ENCODE measurements around the gene ACTR1B.

The ACTR1B gene

GRCh38 chr2:97656129-97656755 is 7.6 kb downstream of the ACTR1B start:
- peaks cover 58% of the 10 kb centered on the region for H3K36me3 ChIP-seq
- no peak overlapping the region for H3K27ac ChIP-seq

GRCh38 chr2:97654791-97655190 is 9.1 kb downstream of the ACTR1B start:
- H3K27ac ChIP-seq, result no peak overlapping the region
- peaks cover 71% of the 10 kb centered on the region for H3K36me3 ChIP-seq
- H3K4me3 ChIP-seq (ENCODE audit: low read depth in 1 of 2, low read length in 1 of 2), result no peak overlapping the region
- no peaks in the 10 kb centered on the region for H3K4me1 ChIP-seq (ENCODE audit: control insufficient read depth in 1 of 2, insufficient read depth in 1 of 2, low read depth in 1 of 2, low read length in 1 of 2)
- no peaks in the 10 kb centered on the region for H3K27me3 ChIP-seq
- no peaks in the 10 kb centered on the region for H3K9me3 ChIP-seq
- no peak for TF ChIP-seq CTCF (IDR thresholded peaks at IDR 0.05)

More at GRCh38 chr2:97656129-97656755, 7.6 kb downstream of the ACTR1B start:
- Histone ChIP-seq H3K9me3 (no peaks in the 10 kb centered on the region), H3K27me3 (no peaks in the 10 kb centered on the region), H3K4me3 (ENCODE audit: low read depth in 1 of 2, low read length in 1 of 2) (no peak overlapping the region), H3K4me1 (ENCODE audit: control insufficient read depth in 1 of 2, insufficient read depth in 1 of 2, low read depth in 1 of 2, low read length in 1 of 2) (no peaks in the 10 kb centered on the region)
- TF ChIP-seq CTCF (IDR thresholded peaks at IDR 0.05), result no peak

- no peak for TF ChIP-seq CTCF (IDR thresholded peaks at IDR 0.05)
- H3K27ac ChIP-seq, result no peak overlapping the region
- H3K36me3 ChIP-seq, result peaks cover 73% of the 10 kb centered on the region
- no peaks in the 10 kb centered on the region for H3K9me3 ChIP-seq
- no peaks in the 10 kb centered on the region for H3K27me3 ChIP-seq
- no peak overlapping the region for H3K4me3 ChIP-seq (ENCODE audit: low read depth in 1 of 2, low read length in 1 of 2)
- H3K4me1 ChIP-seq (ENCODE audit: control insufficient read depth in 1 of 2, insufficient read depth in 1 of 2, low read depth in 1 of 2, low read length in 1 of 2), result no peaks in the 10 kb centered on the region
These were observed 9.5 kb downstream of the ACTR1B start for GRCh38 chr2:97654309-97654708.

- peaks cover 73% of the 10 kb centered on the region for H3K36me3 ChIP-seq
- H3K4me3 ChIP-seq (ENCODE audit: low read depth in 1 of 2, low read length in 1 of 2), result no peak overlapping the region
- H3K27ac ChIP-seq, result no peak overlapping the region
These were observed 10.0 kb downstream of the ACTR1B start for GRCh38 chr2:97653874-97654273.

GRCh38 chr2:97653473-97653872 is 10.4 kb downstream of the ACTR1B start:
- H3K4me3 ChIP-seq (ENCODE audit: low read depth in 1 of 2, low read length in 1 of 2), result no peak overlapping the region
- H3K4me1 ChIP-seq (ENCODE audit: control insufficient read depth in 1 of 2, insufficient read depth in 1 of 2, low read depth in 1 of 2, low read length in 1 of 2), result no peaks in the 10 kb centered on the region
- H3K27me3 ChIP-seq, result no peaks in the 10 kb centered on the region
- H3K36me3 ChIP-seq, result peaks cover 73% of the 10 kb centered on the region
- TF ChIP-seq CTCF (IDR thresholded peaks at IDR 0.05), result no peak
- H3K9me3 ChIP-seq, result no peaks in the 10 kb centered on the region
- H3K27ac ChIP-seq, result no peak overlapping the region

More at GRCh38 chr2:97653874-97654273, 10.0 kb downstream of the ACTR1B start:
- H3K4me1 ChIP-seq (ENCODE audit: control insufficient read depth in 1 of 2, insufficient read depth in 1 of 2, low read depth in 1 of 2, low read length in 1 of 2), result no peaks in the 10 kb centered on the region
- H3K27me3 ChIP-seq, result no peaks in the 10 kb centered on the region
- no peaks in the 10 kb centered on the region for H3K9me3 ChIP-seq
- no peak for TF ChIP-seq CTCF (IDR thresholded peaks at IDR 0.05)

All from neutrophil (primary cell).